ENCODE measurements around the gene DCTN2. TPM values are rescaled to one million over a fixed set of nuclear protein-coding genes. Genes with fewer than 3 reads are reported as not detected.
A peak's percentile ranks its signal among the peaks of the same experiment; 100 is the strongest.

The DCTN2 gene
- total and polyA plus RNA-seq, 7 experiments from 2014 or later: 52.1 to 78.8 (median 63.0) TPM

- ChIA-PET POLR2A (interaction anchor here (0.6 to 1.5 kb wide), 2 partner anchors 12 to 52 kb away, joined by 3 read pairs; no protein-coding TSS in a partner anchor), CTCF (interaction anchor here (1.2 kb wide), 1 partner anchor 29 kb away, joined by 3 read pairs; the partner anchor contains the start of gene INHBE)
- Mint-ChIP-seq H3K4me3 (peak overlapping the region in 3 of 10 donors; percentile 14 to 27 (median 25)), H3K27ac (peak overlapping the region; percentile 0 to 85 (median 68)), H3K4me1 (peaks cover 32 to 61% (median 55%) of the 10 kb centered on the region in 7 donors), H3K27me3 (peaks cover 0 to 2% (median 0%) of the 10 kb centered on the region in 5 donors), H3K36me3 (peaks cover 0 to 9% (median 5%) of the 10 kb centered on the region in 5 donors), H3K9me3 (peaks cover 0 to 2% (median 0%) of the 10 kb centered on the region in 11 donors)
- Histone ChIP-seq H3K27me3 (ENCODE audit: control insufficient read depth in 2 of 2, insufficient read depth in 2 of 2, low read length in 2 of 2) (no peaks in the 10 kb centered on the region), H3K4me3 (ENCODE audit: low read length) (no peak overlapping the region), H3K4me1 (ENCODE audit: control insufficient read depth in 2 of 2, insufficient read depth in 2 of 2, low read length in 2 of 2) (peaks cover 37 to 43% of the 10 kb centered on the region in 2 donors), H3K9me3 (ENCODE audit: control insufficient read depth in 2 of 3, low read length in 3 of 3) (no peaks in the 10 kb centered on the region), H3K27ac (ENCODE audit: low read depth, low read length) (no peak overlapping the region), H3K36me3 (ENCODE audit: control insufficient read depth in 2 of 3, insufficient read depth in 3 of 3, low read length in 3 of 3) (peaks cover 0 to 4% (median 0%) of the 10 kb centered on the region in 3 experiments)
- DNase-seq: no peak
- ATAC-seq: no peak
- intact Hi-C loops (cut with micrococcal nuclease): no loop called here
Observed at GRCh38 chr12:57483466-57483865, 63.5 kb downstream of the DCTN2 start.

GRCh38 chr12:57481671-57482070 lies 65.3 kb downstream of the DCTN2 start:
- Mint-ChIP-seq H3K36me3 (peaks cover 0 to 10% (median 7%) of the 10 kb centered on the region in 5 donors), H3K27me3 (no peaks in the 10 kb centered on the region), H3K4me1 (peaks cover 42 to 57% (median 49%) of the 10 kb centered on the region in 7 donors), H3K4me3 (peak overlapping the region in 8 of 10 donors; percentile 3 to 99 (median 75)), H3K27ac (peak overlapping the region; percentile 97 to 100 (median 100)), H3K9me3 (peaks cover 0 to 2% (median 0%) of the 10 kb centered on the region in 11 donors)
- Histone ChIP-seq H3K9me3 (ENCODE audit: control insufficient read depth in 2 of 3, low read length in 3 of 3) (no peaks in the 10 kb centered on the region), H3K27ac (ENCODE audit: low read depth, low read length) (peak overlapping the region; percentile 94), H3K36me3 (ENCODE audit: control insufficient read depth in 2 of 3, insufficient read depth in 3 of 3, low read length in 3 of 3) (no peaks in the 10 kb centered on the region), H3K4me1 (ENCODE audit: control insufficient read depth in 2 of 2, insufficient read depth in 2 of 2, low read length in 2 of 2) (peaks cover 35 to 40% of the 10 kb centered on the region in 2 donors), H3K4me3 (ENCODE audit: low read length) (no peak overlapping the region), H3K27me3 (ENCODE audit: control insufficient read depth in 2 of 2, insufficient read depth in 2 of 2, low read length in 2 of 2) (no peaks in the 10 kb centered on the region)
- intact Hi-C loops (cut with micrococcal nuclease): no loop called here
- ChIA-PET CTCF (interaction anchor here (1.0 to 9.6 kb wide), 3 partner anchors 21 to 44 kb away, joined by 3 to 101 read pairs (median 4); partner anchors contain the start of genes GLI1 and MBD6), POLR2A (interaction anchor here (0.6 to 2.4 kb wide), 4 partner anchors 16 to 65 kb away, joined by 3 to 14 read pairs (median 6); partner anchors contain the start of gene DCTN2)
- ATAC-seq: no peak
- no peak for DNase-seq

Small RNAs within 50 kb of the gene (microRNA-seq; reads per million reads assigned to microRNA genes)
- gene MIR616 (ENCODE audit: borderline microRNAs expressed) (not detected), gene MIR6758 (ENCODE audit: borderline microRNAs expressed) (not detected)

Other genes starting within 250 kb of the DCTN2 start
- 100 to 1,000 TPM in 4 of 5 experiments, 10 to 100 TPM in 1; 74.9 to 145 (median 120) TPM for gene R3HDM2, start 116.1 kb downstream of the DCTN2 start, total RNA-seq
- gene R3HDM2, start 116.1 kb downstream of the DCTN2 start, polyA plus RNA-seq: 10 to 100 TPM; 13.7 to 25.8 TPM
- gene INHBC, start 112.4 kb downstream of the DCTN2 start, total RNA-seq: under 1 TPM in 1 of 5 experiments, not detected in 4; 0.16 TPM
- not detected for gene INHBC, start 112.4 kb downstream of the DCTN2 start, polyA plus RNA-seq
- gene INHBE, start 91.9 kb downstream of the DCTN2 start, total RNA-seq: under 1 TPM in 1 of 5 experiments, not detected in 4; 0.12 TPM
- gene INHBE, start 91.9 kb downstream of the DCTN2 start, polyA plus RNA-seq: not detected
- gene GLI1, start 87.4 kb downstream of the DCTN2 start, total RNA-seq: 1 to 10 TPM in 2 of 5 experiments, under 1 TPM in 3; 0.39 to 1.4 (median 0.45) TPM
- not detected for gene GLI1, start 87.4 kb downstream of the DCTN2 start, polyA plus RNA-seq
- 100 to 1,000 TPM; 201 to 366 (median 347) TPM for gene ARHGAP9, start 67.3 kb downstream of the DCTN2 start, total RNA-seq
- gene ARHGAP9, start 67.3 kb downstream of the DCTN2 start, polyA plus RNA-seq: 100 to 1,000 TPM; 198 to 283 TPM
- gene MARS1, start 59.1 kb downstream of the DCTN2 start, total RNA-seq: 100 to 1,000 TPM; 178 to 229 (median 197) TPM
- gene MARS1, start 59.1 kb downstream of the DCTN2 start, polyA plus RNA-seq: 100 to 1,000 TPM in 1 of 2 donors, 10 to 100 TPM in 1; 86.0 to 118 TPM
- gene DDIT3, start 26.7 kb downstream of the DCTN2 start, total RNA-seq: 100 to 1,000 TPM in 1 of 5 experiments, 10 to 100 TPM in 4; 19.6 to 124 (median 51.6) TPM
- 10 to 100 TPM; 15.9 to 23.1 TPM for gene DDIT3, start 26.7 kb downstream of the DCTN2 start, polyA plus RNA-seq
- gene MBD6, start 24.4 kb downstream of the DCTN2 start, total RNA-seq: 100 to 1,000 TPM in 4 of 5 experiments, 10 to 100 TPM in 1; 85.2 to 127 (median 120) TPM
- gene MBD6, start 24.4 kb downstream of the DCTN2 start, polyA plus RNA-seq: 1 to 10 TPM in 1 of 2 donors, under 1 TPM in 1; 0.50 to 1.0 TPM
- 1 to 10 TPM in 4 of 5 experiments, under 1 TPM in 1; 0.95 to 1.7 (median 1.0) TPM for gene KIF5A, start 2.9 kb upstream of the DCTN2 start, total RNA-seq
- under 1 TPM; 0.06 to 0.09 TPM for gene KIF5A, start 2.9 kb upstream of the DCTN2 start, polyA plus RNA-seq
- gene PIP4K2C, start 44.0 kb upstream of the DCTN2 start, total RNA-seq: 10 to 100 TPM; 20.1 to 29.7 (median 21.9) TPM
- gene PIP4K2C, start 44.0 kb upstream of the DCTN2 start, polyA plus RNA-seq: 10 to 100 TPM; 18.5 to 29.7 TPM
- 10 to 100 TPM; 25.1 to 42.5 (median 35.6) TPM for gene DTX3, start 57.6 kb upstream of the DCTN2 start, total RNA-seq
- 1 to 10 TPM; 5.3 to 6.7 TPM for gene DTX3, start 57.6 kb upstream of the DCTN2 start, polyA plus RNA-seq
- 1 to 10 TPM in 1 of 5 experiments, under 1 TPM in 4; 0.29 to 1.2 (median 0.84) TPM for gene ARHGEF25, start 64.2 kb upstream of the DCTN2 start, total RNA-seq
- not detected for gene ARHGEF25, start 64.2 kb upstream of the DCTN2 start, polyA plus RNA-seq
- 1 to 10 TPM in 1 of 5 experiments, not detected in 4; 1.4 TPM for gene B4GALNT1, start 86.0 kb upstream of the DCTN2 start, total RNA-seq
- not detected for gene B4GALNT1, start 86.0 kb upstream of the DCTN2 start, polyA plus RNA-seq
- gene OS9, start 146.9 kb upstream of the DCTN2 start, total RNA-seq: 100 to 1,000 TPM; 139 to 175 (median 171) TPM
- 10 to 100 TPM; 59.5 to 70.6 TPM for gene OS9, start 146.9 kb upstream of the DCTN2 start, polyA plus RNA-seq
- gene AGAP2, start 191.6 kb upstream of the DCTN2 start, total RNA-seq: 10 to 100 TPM; 33.9 to 66.7 (median 60.4) TPM
- gene AGAP2, start 191.6 kb upstream of the DCTN2 start, polyA plus RNA-seq: 1 to 10 TPM; 3.0 to 6.0 TPM
- gene TSPAN31, start 197.8 kb upstream of the DCTN2 start, total RNA-seq: 10 to 100 TPM; 12.3 to 23.9 (median 20.3) TPM
- 10 to 100 TPM; 50.1 to 50.5 TPM for gene TSPAN31, start 197.8 kb upstream of the DCTN2 start, polyA plus RNA-seq
- 100 to 1,000 TPM in 1 of 5 experiments, 10 to 100 TPM in 4; 23.8 to 108 (median 42.9) TPM for gene CDK4, start 205.1 kb upstream of the DCTN2 start, total RNA-seq
- 100 to 1,000 TPM in 1 of 2 donors, 10 to 100 TPM in 1; 77.6 to 105 TPM for gene CDK4, start 205.1 kb upstream of the DCTN2 start, polyA plus RNA-seq
- 10 to 100 TPM; 27.8 to 61.7 (median 44.4) TPM for gene MARCHF9, start 207.9 kb upstream of the DCTN2 start, total RNA-seq
- 1 to 10 TPM; 3.2 to 6.6 TPM for gene MARCHF9, start 207.9 kb upstream of the DCTN2 start, polyA plus RNA-seq
- gene CYP27B1, start 219.9 kb upstream of the DCTN2 start, total RNA-seq: 1 to 10 TPM in 4 of 5 experiments, under 1 TPM in 1; 0.97 to 2.6 (median 1.7) TPM
- under 1 TPM in 1 of 2 donors, not detected in 1; 0.20 TPM for gene CYP27B1, start 219.9 kb upstream of the DCTN2 start, polyA plus RNA-seq
- 10 to 100 TPM; 11.8 to 30.9 (median 16.0) TPM for gene METTL1, start 224.9 kb upstream of the DCTN2 start, total RNA-seq
- gene METTL1, start 224.9 kb upstream of the DCTN2 start, polyA plus RNA-seq: 10 to 100 TPM; 13.1 to 20.5 TPM
- gene EEF1AKMT3, start 225.4 kb upstream of the DCTN2 start, total RNA-seq: 1 to 10 TPM; 1.4 to 5.0 (median 2.1) TPM
- gene EEF1AKMT3, start 225.4 kb upstream of the DCTN2 start, polyA plus RNA-seq: 1 to 10 TPM; 3.0 to 3.2 TPM
- 10 to 100 TPM; 17.8 to 34.9 (median 22.3) TPM for gene TSFM, start 235.6 kb upstream of the DCTN2 start, total RNA-seq
- gene TSFM, start 235.6 kb upstream of the DCTN2 start, polyA plus RNA-seq: 10 to 100 TPM; 26.4 to 30.0 TPM